Trophoblast cell (in vitro differentiated cells and primary cell): Measurements from ENCODE around the gene CDK6.

ENCODE experiments used
- DNase-seq, 2 donors: peaks; one replicate each; pipeline ENCODE4 v3.0.0-alpha.2; 2016
- H2AFZ ChIP-seq: 2 replicates; pipeline ENCODE4 v1.6.1; 2013; ENCODE audit warnings: low read length, moderate library complexity, mild to moderate bottlenecking; ENCODE audit not compliant: insufficient read depth, poor library complexity
- H2AK5ac ChIP-seq: 2 replicates; pipeline ENCODE4 v1.6.1; 2013; ENCODE audit warnings: mild to moderate bottlenecking, low read length
- H2BK120ac ChIP-seq: 2 replicates; pipeline ENCODE4 v1.6.1; 2013; ENCODE audit warnings: low read length, mild to moderate bottlenecking, moderate library complexity; ENCODE audit not compliant: insufficient read depth, poor library complexity
- H2BK12ac ChIP-seq: 2 replicates; pipeline ENCODE4 v1.6.1; 2013; ENCODE audit warnings: mild to moderate bottlenecking, low read length, moderate library complexity
- H2BK5ac ChIP-seq: 2 replicates; pipeline ENCODE4 v1.6.1; 2013; ENCODE audit warnings: low read length, low read depth, moderate library complexity, mild to moderate bottlenecking; ENCODE audit not compliant: poor library complexity
- H3K14ac ChIP-seq: 2 replicates; pipeline ENCODE4 v1.6.1; 2013; ENCODE audit warnings: mild to moderate bottlenecking, low read length
- H3K18ac ChIP-seq: 2 replicates; pipeline ENCODE4 v1.6.1; 2013; ENCODE audit warnings: mild to moderate bottlenecking, low read length
- H3K23ac ChIP-seq: 2 replicates; pipeline ENCODE4 v1.6.1; 2013; ENCODE audit warnings: low read length
- H3K27ac ChIP-seq: 2 replicates; pipeline ENCODE4 v1.5.1; 2013; ENCODE audit warnings: low read depth, mild to moderate bottlenecking, inconsistent platforms, low read length, moderate library complexity
- H3K27me3 ChIP-seq: 2 replicates; pipeline ENCODE4 v1.6.1; 2013; ENCODE audit warnings: inconsistent platforms, mild to moderate bottlenecking, low read length, moderate library complexity; ENCODE audit not compliant: insufficient read depth
- H3K36me3 ChIP-seq, 2 experiments: 1 replicate in 1 of 2; 2 replicates in 1 of 2; pipeline ENCODE4 v1.6.1; 2013; ENCODE audit warnings: low read length in 2 of 2, mild to moderate bottlenecking in 2 of 2, moderate library complexity in 1 of 2; ENCODE audit not compliant: insufficient read depth in 2 of 2, control insufficient read depth in 1 of 2
- H3K4ac ChIP-seq: 2 replicates; pipeline ENCODE4 v1.6.1; 2013; ENCODE audit warnings: low read depth, mild to moderate bottlenecking, low read length, moderate library complexity
- H3K4me1 ChIP-seq, 2 experiments: 1 replicate in 1 of 2; 2 replicates in 1 of 2; pipeline ENCODE4 v1.6.1; 2013; ENCODE audit warnings: low read length in 2 of 2, mild to moderate bottlenecking in 2 of 2, moderate library complexity in 1 of 2; ENCODE audit not compliant: insufficient read depth in 2 of 2, control insufficient read depth in 1 of 2
- H3K4me2 ChIP-seq: 2 replicates; pipeline ENCODE4 v1.6.1; 2013; ENCODE audit warnings: inconsistent platforms, mild to moderate bottlenecking, low read length, moderate library complexity
- H3K4me3 ChIP-seq: 2 replicates; pipeline ENCODE4 v1.5.1; 2013; ENCODE audit warnings: mild to moderate bottlenecking, low read depth, low read length, inconsistent platforms
- H3K79me1 ChIP-seq: one replicate; pipeline ENCODE4 v1.6.1; 2013; ENCODE audit warnings: low read length
- H3K79me2 ChIP-seq: 2 replicates; pipeline ENCODE4 v1.6.1; 2013; ENCODE audit warnings: low read length, mild to moderate bottlenecking; ENCODE audit not compliant: control insufficient read depth, insufficient read depth, poor library complexity
- H3K9ac ChIP-seq: 2 replicates; pipeline ENCODE4 v1.6.1; 2013; ENCODE audit warnings: mild to moderate bottlenecking, low read length
- H3K9me3 ChIP-seq: 2 replicates; pipeline ENCODE4 v1.6.1; 2013; ENCODE audit warnings: low read depth, mild to moderate bottlenecking, control low read depth, inconsistent platforms, low read length; ENCODE audit not compliant: insufficient read depth
- H4K12ac ChIP-seq: 2 replicates; pipeline ENCODE4 v1.6.1; 2013; ENCODE audit warnings: low read depth, mild to moderate bottlenecking, low read length, moderate library complexity
- H4K8ac ChIP-seq: 2 replicates; pipeline ENCODE4 v1.6.1; 2013; ENCODE audit warnings: low read depth, mild to moderate bottlenecking, low read length, moderate library complexity
- H4K91ac ChIP-seq: one replicate; pipeline ENCODE4 v1.6.1; 2013; ENCODE audit warnings: low read depth, mild to moderate bottlenecking, low read length, moderate library complexity
- WGBS: extraction: QIAGEN DNeasy Blood & Tissue Kit; methylation state at CpG from one replicate; pipeline ENCODE4 v1.1.7; 2013; ENCODE audit warnings: missing lambda C conversion rate; ENCODE audit not compliant: insufficient read length, insufficient coverage; ENCODE audit errors: extremely low coverage; 5-methylcytosine and 5-hydroxymethylcytosine counted together

CDK6 gene

GRCh38 chr7:92665926-92666325, 170.4 kb downstream of the CDK6 start:
- Histone ChIP-seq H3K9me3 (no peaks in the 10 kb centered on the region), H3K14ac (no peak overlapping the region), H4K12ac (no peak overlapping the region), H2BK12ac (no peak overlapping the region), H3K9ac (no peak overlapping the region), H2AK5ac (no peak overlapping the region), H3K4me3 (no peak overlapping the region), H3K79me2 (no peaks in the 10 kb centered on the region), H3K27ac (no peak overlapping the region), H2AFZ (no peak overlapping the region), H3K4me1 (no peaks in the 10 kb centered on the region), H3K23ac (no peak overlapping the region), H3K18ac (no peak overlapping the region), H4K8ac (no peak overlapping the region), H3K27me3 (no peaks in the 10 kb centered on the region), H3K4me2 (no peak overlapping the region), H3K36me3 (peaks cover 0 to 2% of the 10 kb centered on the region in 2 experiments), H2BK120ac (no peak overlapping the region), H3K79me1 (no peaks in the 10 kb centered on the region), H2BK5ac (no peak overlapping the region), H3K4ac (no peak overlapping the region), H4K91ac (no peak overlapping the region)
- no CpG with 5 or more reads among the region's 2 CpGs for WGBS
- DNase-seq: no peak

DNA sequence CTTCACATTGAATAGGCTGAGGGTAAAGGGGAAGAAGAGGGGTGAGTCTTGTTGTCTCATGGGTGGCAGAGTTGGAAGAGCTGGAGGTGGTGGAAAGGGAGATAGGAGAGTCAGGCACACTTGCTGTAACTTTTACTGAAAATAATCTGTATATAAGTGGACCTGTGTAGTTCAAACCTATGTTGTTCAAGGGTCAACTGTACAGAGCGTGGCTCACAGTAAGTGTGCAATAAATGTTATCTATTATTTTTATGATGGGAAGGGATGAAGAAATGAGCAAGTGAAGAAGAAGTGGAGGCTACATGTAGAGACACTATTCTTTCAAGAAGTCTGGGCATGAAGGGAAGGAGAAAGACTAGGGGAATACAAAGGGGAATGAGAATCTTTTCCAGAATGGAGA, 174.7 kb downstream of the CDK6 start:
- no peak overlapping the region for H3K14ac ChIP-seq
- no peak overlapping the region for H4K8ac ChIP-seq
- no peaks in the 10 kb centered on the region for H3K9me3 ChIP-seq
- no peak for DNase-seq
- H3K4me1 ChIP-seq: no peaks in the 10 kb centered on the region
- H3K23ac ChIP-seq: no peak overlapping the region
- H3K4me2 ChIP-seq: no peak overlapping the region
- no peak overlapping the region for H2AFZ ChIP-seq
- H4K12ac ChIP-seq: no peak overlapping the region
- no peaks in the 10 kb centered on the region for H3K79me1 ChIP-seq
- H2BK12ac ChIP-seq: no peak overlapping the region
- no peak overlapping the region for H2BK5ac ChIP-seq
- H3K4ac ChIP-seq: no peak overlapping the region
- H2AK5ac ChIP-seq: no peak overlapping the region
- WGBS: no CpG with 5 or more reads among the region's 1 CpG
- peaks cover 0 to 5% of the 10 kb centered on the region in 2 experiments for H3K36me3 ChIP-seq
- no peak overlapping the region for H3K9ac ChIP-seq
- no peaks in the 10 kb centered on the region for H3K27me3 ChIP-seq
- H3K27ac ChIP-seq: no peak overlapping the region
- no peak overlapping the region for H2BK120ac ChIP-seq
- no peak overlapping the region for H3K4me3 ChIP-seq
- no peak overlapping the region for H4K91ac ChIP-seq
- H3K18ac ChIP-seq: no peak overlapping the region
- no peaks in the 10 kb centered on the region for H3K79me2 ChIP-seq

DNA sequence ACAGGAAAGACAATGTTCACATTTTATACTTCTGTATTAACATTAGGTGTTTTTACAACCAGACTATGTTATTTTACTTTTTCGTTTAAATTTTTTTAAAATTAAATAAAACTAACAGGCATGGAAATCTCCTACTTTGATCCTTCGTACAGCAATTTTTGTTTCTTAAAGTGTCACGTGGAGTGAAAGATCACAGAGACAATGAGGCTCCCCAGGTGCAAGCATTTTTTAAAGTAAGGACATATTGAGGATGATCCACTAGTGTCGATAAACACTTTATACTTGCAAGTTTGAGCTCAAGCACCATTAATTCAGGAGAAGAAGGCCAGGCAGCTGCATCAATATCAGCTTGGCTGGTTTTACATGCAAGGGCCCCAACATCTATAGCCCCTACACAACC, 177.7 kb downstream of the CDK6 start:
- H2BK5ac ChIP-seq: no peak overlapping the region
- peaks cover 0 to under 1% of the 10 kb centered on the region in 2 experiments for H3K4me1 ChIP-seq
- no peak overlapping the region for H3K23ac ChIP-seq
- H3K4ac ChIP-seq: no peak overlapping the region
- H3K9ac ChIP-seq: no peak overlapping the region
- no peak overlapping the region for H4K91ac ChIP-seq
- H3K4me3 ChIP-seq: no peak overlapping the region
- H2BK120ac ChIP-seq: no peak overlapping the region
- H4K12ac ChIP-seq: no peak overlapping the region
- no peak overlapping the region for H3K14ac ChIP-seq
- no peak overlapping the region for H3K4me2 ChIP-seq
- no peak overlapping the region for H4K8ac ChIP-seq
- DNase-seq: no peak
- WGBS: no CpG with 5 or more reads among the region's 4 CpGs
- no peak overlapping the region for H2BK12ac ChIP-seq
- peaks cover 0 to 3% of the 10 kb centered on the region in 2 experiments for H3K36me3 ChIP-seq
- H2AK5ac ChIP-seq: no peak overlapping the region
- H2AFZ ChIP-seq: no peak overlapping the region
- H3K79me1 ChIP-seq: no peaks in the 10 kb centered on the region
- H3K9me3 ChIP-seq: no peaks in the 10 kb centered on the region
- H3K79me2 ChIP-seq: no peaks in the 10 kb centered on the region
- no peaks in the 10 kb centered on the region for H3K27me3 ChIP-seq
- H3K27ac ChIP-seq: no peak overlapping the region
- no peak overlapping the region for H3K18ac ChIP-seq

DNA sequence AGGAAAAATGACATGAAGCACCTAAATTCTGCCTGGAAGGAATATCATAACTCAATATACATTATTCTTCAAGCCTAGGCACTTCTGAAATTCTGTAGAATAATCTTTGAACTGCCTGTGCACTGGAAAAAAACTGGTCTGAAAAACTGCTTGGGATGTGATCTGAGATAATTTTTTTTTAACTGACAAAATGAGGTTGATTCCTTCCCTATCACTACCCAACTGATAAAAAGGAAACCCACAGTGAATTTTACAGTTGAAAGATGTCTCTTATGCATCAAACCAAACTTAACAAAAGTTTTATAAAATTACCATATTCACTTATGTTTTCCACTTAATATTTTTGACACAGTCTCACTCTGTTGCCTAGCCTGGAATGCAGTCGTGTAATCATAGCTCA, 179.0 kb downstream of the CDK6 start:
- Histone ChIP-seq H3K4me1 (peaks cover 0 to 8% of the 10 kb centered on the region in 2 experiments), H3K79me2 (no peaks in the 10 kb centered on the region), H3K23ac (no peak overlapping the region), H3K79me1 (no peaks in the 10 kb centered on the region), H2AK5ac (no peak overlapping the region), H2BK120ac (no peak overlapping the region), H2AFZ (no peak overlapping the region), H4K91ac (no peak overlapping the region), H2BK5ac (no peak overlapping the region), H3K9ac (no peak overlapping the region), H3K27me3 (no peaks in the 10 kb centered on the region), H4K12ac (no peak overlapping the region), H3K27ac (no peak overlapping the region), H3K9me3 (no peaks in the 10 kb centered on the region), H3K14ac (no peak overlapping the region), H3K18ac (no peak overlapping the region), H3K36me3 (peaks cover 0 to 3% of the 10 kb centered on the region in 2 experiments), H3K4ac (no peak overlapping the region), H2BK12ac (no peak overlapping the region), H3K4me2 (no peak overlapping the region), H4K8ac (no peak overlapping the region), H3K4me3 (no peak overlapping the region)
- WGBS: no CpG with 5 or more reads among the region's 1 CpG
- DNase-seq: no peak
